Measurements from ENCODE around the gene RAMP2. TPM values are rescaled to one million over a fixed set of nuclear protein-coding genes. Genes with fewer than 3 reads are reported as not detected.

Gene RAMP2
- total RNA-seq, 3 donors from 2014 or later (not counting 1 experiment from before 2014, with no cell fraction given): not detected

GRCh38 chr17:42797067-42798007 is 36.3 kb downstream of the RAMP2 start:
- no peak for TF ChIP-seq CTCF (IDR thresholded peaks at IDR 0.05)
- WGBS (ENCODE audit: insufficient coverage): 94% methylated on average over 10 of the region's 10 CpGs
- Mint-ChIP-seq H3K4me3 (peak overlapping the region; percentile 99), H3K9me3 (no peaks in the 10 kb centered on the region), H3K4me1 (peaks cover 18 to 37% of the 10 kb centered on the region in 2 donors), H3K36me3 (no peaks in the 10 kb centered on the region), H3K27me3 (ENCODE audit: low read depth in 2 of 2) (peaks cover 0 to 3% of the 10 kb centered on the region in 2 donors), H3K27ac (no peak overlapping the region)
- ATAC-seq (no peak), DNase-seq (no peak)
- H3K9me3 ChIP-seq (ENCODE audit: control insufficient read depth, insufficient read depth, low read length): no peaks in the 10 kb centered on the region
- intact Hi-C loops (cut with micrococcal nuclease): no loop called here
- H3K27me3 ChIP-seq (ENCODE audit: control insufficient read depth, insufficient read depth, low read length): no peaks in the 10 kb centered on the region
- no peaks in the 10 kb centered on the region for H3K36me3 ChIP-seq (ENCODE audit: control insufficient read depth, insufficient read depth, low read length)
- H3K4me1 ChIP-seq (ENCODE audit: control insufficient read depth, insufficient read depth, low read length): peaks cover 19% of the 10 kb centered on the region
- no peak overlapping the region for H3K27ac ChIP-seq (ENCODE audit: low read length)
- H3K4me3 ChIP-seq (ENCODE audit: low read length): peak overlapping the region; percentile 79

GRCh38 chr17:42798011-42798382 is 37.0 kb downstream of the RAMP2 start:
- H3K9me3 Mint-ChIP-seq: no peaks in the 10 kb centered on the region
- DNase-seq (no peak), ATAC-seq (no peak)
- intact Hi-C loops (cut with micrococcal nuclease): no loop called here
- H3K9me3 ChIP-seq (ENCODE audit: control insufficient read depth, insufficient read depth, low read length): no peaks in the 10 kb centered on the region
- H3K27me3 Mint-ChIP-seq (ENCODE audit: low read depth in 2 of 2): peaks cover 0 to 3% of the 10 kb centered on the region in 2 donors
- peak overlapping the region; percentile 79 for H3K4me3 ChIP-seq (ENCODE audit: low read length)
- WGBS (ENCODE audit: insufficient coverage): 32% methylated on average over 10 of the region's 10 CpGs
- H3K27ac Mint-ChIP-seq: peak overlapping the region; percentile 85 to 90
- no peaks in the 10 kb centered on the region for H3K27me3 ChIP-seq (ENCODE audit: control insufficient read depth, insufficient read depth, low read length)
- no peak overlapping the region for H3K27ac ChIP-seq (ENCODE audit: low read length)
- peak overlapping the region; percentile 99 for H3K4me3 Mint-ChIP-seq
- no peaks in the 10 kb centered on the region for H3K36me3 ChIP-seq (ENCODE audit: control insufficient read depth, insufficient read depth, low read length)
- no peak for TF ChIP-seq CTCF (IDR thresholded peaks at IDR 0.05)
- no peaks in the 10 kb centered on the region for H3K36me3 Mint-ChIP-seq
- peaks cover 18 to 37% of the 10 kb centered on the region in 2 donors for H3K4me1 Mint-ChIP-seq
- peaks cover 19% of the 10 kb centered on the region for H3K4me1 ChIP-seq (ENCODE audit: control insufficient read depth, insufficient read depth, low read length)

GRCh38 chr17:42798383-42799380 is 37.7 kb downstream of the RAMP2 start, which contains the start of the genes CNTD1 and COA3:
Gene CNTD1 (plus strand): TSS chr17:42798861. CDS start chr17:42799068, 207 bp downstream.
Gene COA3 (minus strand): TSS chr17:42798704. CDS start chr17:42798681, 23 bp downstream.
- H3K4me3 ChIP-seq (ENCODE audit: low read length): peak within 1 kb of the TSS; percentile 79
- WGBS (ENCODE audit: insufficient coverage): 27% methylated on average over 66 of the region's 66 CpGs
- Mint-ChIP-seq H3K36me3 (no peaks in the 10 kb centered on the region), H3K4me3 (peak within 1 kb of the TSS; percentile 99), H3K9me3 (no peaks in the 10 kb centered on the region), H3K27me3 (ENCODE audit: low read depth in 2 of 2) (peaks cover 0 to 3% of the 10 kb centered on the region in 2 donors), H3K4me1 (peaks cover 18 to 37% of the 10 kb centered on the region in 2 donors), H3K27ac (peak within 1 kb of the TSS; percentile 85 to 90)
- TF ChIP-seq CTCF (IDR thresholded peaks at IDR 0.05): no peak
- H3K4me1 ChIP-seq (ENCODE audit: control insufficient read depth, insufficient read depth, low read length): peaks cover 19% of the 10 kb centered on the region
- intact Hi-C loops (cut with micrococcal nuclease): no loop called here
- DNase-seq (peak; percentile 65 to 83), ATAC-seq (peak; percentile 92 to 100 (median 99))
- H3K36me3 ChIP-seq (ENCODE audit: control insufficient read depth, insufficient read depth, low read length): no peaks in the 10 kb centered on the region
- H3K27me3 ChIP-seq (ENCODE audit: control insufficient read depth, insufficient read depth, low read length): no peaks in the 10 kb centered on the region
- H3K9me3 ChIP-seq (ENCODE audit: control insufficient read depth, insufficient read depth, low read length): no peaks in the 10 kb centered on the region
- H3K27ac ChIP-seq (ENCODE audit: low read length): no peak within 1 kb of the TSS
